Colonic mucosa (tissue), 4 donors: ENCODE data around the gene ZBTB20. TPM values are rescaled to one million over a fixed set of nuclear protein-coding genes. Genes with fewer than 3 reads are reported as not detected.

Experiments
- DNase-seq: peaks from one replicate; pipeline ENCODE4 v3.0.0-alpha.2; 2020
- H3K27ac ChIP-seq: fragments of 200-600 bp; one replicate; pipeline ENCODE4 v1.8.0; 2021
- H3K27me3 ChIP-seq: fragments of 200-600 bp; one replicate; pipeline ENCODE4 v1.8.0; 2021
- H3K36me3 ChIP-seq: fragments of 200-600 bp; one replicate; pipeline ENCODE4 v1.8.0; 2021
- H3K4me1 ChIP-seq: fragments of 200-600 bp; one replicate; pipeline ENCODE4 v1.8.0; 2021; ENCODE audit warnings: mild to moderate bottlenecking
- H3K4me3 ChIP-seq: fragments of 200-600 bp; one replicate; pipeline ENCODE4 v1.8.0; 2021
- H3K9ac ChIP-seq, 2 donors: one replicate each; pipeline ENCODE4 v1.7.0; 2013; ENCODE audit warnings: control low read depth in 2 of 2, low read depth in 2 of 2, low read length in 2 of 2
- H3K9me3 ChIP-seq: fragments of 200-600 bp; one replicate; pipeline ENCODE4 v1.8.0; 2021
- CTCF ChIP-seq: fragments of 200-600 bp; IDR thresholded peaks from one replicate; pipeline ENCODE4 v1.8.0; 2022; ENCODE audit warnings: antibody characterized with exemption, mild to moderate bottlenecking
- intact Hi-C: fragments of 100-400 bp; cut with DNase I; formaldehyde crosslinking; loops from one replicate; pipeline ENCODE4 v1.14.1; 2022
- total RNA-seq, 2 donors: library from RNA; stranded (reverse); fragmentation: NEBNext Ultra II Directional in 1 of 2; extraction: Animal tissue kit (Norgen Biotek cat#: 25700) in 1 of 2; gene quantifications; one replicate each; pipeline ENCODE4 v1.2.1, GENCODE V29; 2021
- donor health status: healthy.
- donor health status: DM: no; HTN: no; CAD: no.
- donor health status: DM: no; HTN: no; CAD: no.

Gene ZBTB20
- total RNA-seq, 2 donors from 2014 or later: 12.7 to 21.2 TPM

GRCh38 chr3:114442246-114442645 is 704.8 kb downstream of the ZBTB20 start:
- no peak overlapping the region for H3K4me3 ChIP-seq
- no peak for DNase-seq
- no peaks in the 10 kb centered on the region for H3K9me3 ChIP-seq
- H3K27me3 ChIP-seq: no peaks in the 10 kb centered on the region
- intact Hi-C loops: no loop called here
- no peak overlapping the region for H3K27ac ChIP-seq
- TF ChIP-seq CTCF: no peak
- H3K36me3 ChIP-seq: no peaks in the 10 kb centered on the region
- no peak overlapping the region for H3K9ac ChIP-seq
- no peaks in the 10 kb centered on the region for H3K4me1 ChIP-seq

GRCh38 chr3:114441386-114441785 is 705.7 kb downstream of the ZBTB20 start:
- H3K9me3 ChIP-seq: no peaks in the 10 kb centered on the region
- H3K9ac ChIP-seq: no peak overlapping the region
- no peaks in the 10 kb centered on the region for H3K27me3 ChIP-seq
- intact Hi-C loops: no loop called here
- H3K4me1 ChIP-seq: no peaks in the 10 kb centered on the region
- DNase-seq: no peak
- H3K4me3 ChIP-seq: no peak overlapping the region
- H3K36me3 ChIP-seq: no peaks in the 10 kb centered on the region
- TF ChIP-seq CTCF: no peak
- no peak overlapping the region for H3K27ac ChIP-seq

DNA sequence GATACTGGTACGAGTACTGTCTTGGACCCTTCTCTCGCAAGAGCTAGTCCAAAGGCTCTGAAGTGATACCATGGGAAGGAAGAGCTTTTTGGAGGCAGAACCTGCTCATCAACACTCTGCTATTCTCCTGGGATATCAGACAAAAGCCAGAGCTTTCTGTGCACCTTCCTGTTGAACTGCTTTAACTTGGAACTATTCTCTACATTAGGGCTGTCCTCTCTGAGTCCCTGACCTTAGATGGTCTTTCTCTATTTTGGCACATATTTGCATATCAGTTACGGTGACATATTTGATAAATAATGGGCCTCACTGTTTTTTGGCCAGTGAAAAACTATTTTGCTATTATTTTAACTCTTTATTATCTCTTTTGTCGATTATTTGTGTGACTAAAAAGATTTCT is 706.4 kb downstream of the ZBTB20 start:
- Histone ChIP-seq H3K9me3 (no peaks in the 10 kb centered on the region), H3K27me3 (no peaks in the 10 kb centered on the region), H3K36me3 (no peaks in the 10 kb centered on the region), H3K27ac (no peak overlapping the region), H3K4me3 (no peak overlapping the region), H3K4me1 (no peaks in the 10 kb centered on the region), H3K9ac (no peak overlapping the region)
- intact Hi-C loops: no loop called here
- DNase-seq: no peak
- no peak for TF ChIP-seq CTCF

- no peaks in the 10 kb centered on the region for H3K27me3 ChIP-seq
- no peak overlapping the region for H3K9ac ChIP-seq
- H3K9me3 ChIP-seq: no peaks in the 10 kb centered on the region
- H3K4me3 ChIP-seq: no peak overlapping the region
- no peak for DNase-seq
- intact Hi-C loops: no loop called here
- H3K27ac ChIP-seq: no peak overlapping the region
- H3K4me1 ChIP-seq: no peaks in the 10 kb centered on the region
- no peak for TF ChIP-seq CTCF
- H3K36me3 ChIP-seq: no peaks in the 10 kb centered on the region
These were observed 707.8 kb downstream of the ZBTB20 start for GRCh38 chr3:114439284-114439683.

GRCh38 chr3:114437897-114438296 is 709.2 kb downstream of the ZBTB20 start:
- no peak for DNase-seq
- TF ChIP-seq CTCF: no peak
- intact Hi-C loops: no loop called here

DNA sequence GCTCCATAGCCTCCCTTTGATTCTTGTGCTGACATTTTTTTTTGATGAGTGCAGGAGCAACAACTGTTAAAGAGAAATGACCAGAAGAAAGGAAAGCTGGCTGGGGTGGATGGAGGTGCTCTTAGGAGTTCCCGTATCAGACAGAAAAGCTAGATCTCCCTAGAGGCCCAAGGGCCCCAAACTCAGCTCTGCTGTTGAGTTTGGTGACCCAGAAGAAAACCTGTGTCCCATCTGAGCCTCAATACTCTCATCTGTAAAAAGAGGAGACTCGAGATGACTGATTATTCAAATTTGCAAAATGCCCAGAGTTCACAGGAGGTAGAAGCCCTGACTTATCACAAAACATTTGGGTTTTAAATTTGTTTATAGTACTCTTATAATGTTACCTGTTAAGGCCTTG is 710.9 kb downstream of the ZBTB20 start:
- intact Hi-C loops: no loop called here
- Histone ChIP-seq H3K4me1 (no peaks in the 10 kb centered on the region), H3K4me3 (no peak overlapping the region), H3K27ac (no peak overlapping the region), H3K9ac (no peak overlapping the region), H3K36me3 (no peaks in the 10 kb centered on the region), H3K27me3 (no peaks in the 10 kb centered on the region), H3K9me3 (no peaks in the 10 kb centered on the region)
- no peak for DNase-seq
- TF ChIP-seq CTCF: no peak

More at GRCh38 chr3:114437897-114438296, 709.2 kb downstream of the ZBTB20 start:
- H3K27ac ChIP-seq: no peak overlapping the region
- no peaks in the 10 kb centered on the region for H3K27me3 ChIP-seq
- no peaks in the 10 kb centered on the region for H3K9me3 ChIP-seq
- no peaks in the 10 kb centered on the region for H3K4me1 ChIP-seq
- H3K4me3 ChIP-seq: no peak overlapping the region
- no peak overlapping the region for H3K9ac ChIP-seq
- no peaks in the 10 kb centered on the region for H3K36me3 ChIP-seq
